OCI-LY3 (cell line): Measurements from ENCODE around the gene DAO.

Experiments used
- H2AFZ ChIP-seq: fragments of 200-600, 300-600 bp; shearing (Covaris generic); 2 replicates; pipeline ENCODE4 v1.6.0; 2014; ENCODE audit warnings: antibody characterized with exemption, low read depth, low read length
- H3K27ac ChIP-seq: fragments of 200-600, 300-600 bp; sonication (generic); 2 replicates; pipeline ENCODE4 v1.5.1; 2014; ENCODE audit warnings: mild to moderate bottlenecking, low read length, moderate library complexity, mixed read lengths
- H3K27me3 ChIP-seq: fragments of 200-600, 300-600 bp; sonication (generic); 2 replicates; pipeline ENCODE4 v1.6.1; 2014; ENCODE audit warnings: low read depth, low read length, mixed read lengths
- H3K36me3 ChIP-seq: fragments of 200-600, 300-600 bp; sonication (generic); replicated peaks from 2 replicates; pipeline ENCODE3; 2014; ENCODE audit warnings: low read depth, low read length, mixed read lengths
- H3K4me1 ChIP-seq: fragments of 300-600, 200-600 bp; sonication (generic); 2 replicates; pipeline ENCODE4 v1.6.1; 2014; ENCODE audit warnings: low read length, mixed read lengths
- H3K4me2 ChIP-seq: fragments of 200-600, 300-600 bp; sonication (generic); 2 replicates; pipeline ENCODE4 v1.6.1; 2014; ENCODE audit warnings: low read length, mixed read lengths
- H3K4me3 ChIP-seq: fragments of 300-600, 200-600 bp; sonication (generic); 2 replicates; pipeline ENCODE4 v1.5.1; 2014; ENCODE audit warnings: antibody characterized with exemption, mild to moderate bottlenecking, low read length, moderate library complexity
- H3K79me2 ChIP-seq: fragments of 300-600, 200-600 bp; shearing (Covaris generic); 2 replicates; pipeline ENCODE4 v1.6.1; 2014; ENCODE audit warnings: mild to moderate bottlenecking, low read length, mixed read lengths
- H3K9ac ChIP-seq: fragments of 300-600, 200-600 bp; shearing (Covaris generic); 2 replicates; pipeline ENCODE4 v1.6.0; 2014; ENCODE audit warnings: mild to moderate bottlenecking, low read length, moderate library complexity
- H3K9me3 ChIP-seq: fragments of 200-600, 300-600 bp; shearing (Covaris generic); 2 replicates; pipeline ENCODE4 v1.6.1; 2014; ENCODE audit warnings: low read length, mixed read lengths; ENCODE audit not compliant: insufficient read depth
- H4K20me1 ChIP-seq: fragments of 200-600, 300-600 bp; sonication (generic); 2 replicates; pipeline ENCODE4 v1.6.1; 2016; ENCODE audit warnings: low read length, mixed read lengths; ENCODE audit not compliant: insufficient read depth
- EZH2phosphoT487 ChIP-seq: fragments of 200-600 bp; shearing (Covaris generic); IDR thresholded peaks from 2 replicates; pipeline ENCODE4 v1.6.1; 2018; ENCODE audit warnings: antibody characterized with exemption, mixed run types, low read depth
- TF ChIP-seq, protein P1 (sequence below): fragments of 200-600, 300-600 bp; sonication (generic); IDR thresholded peaks from 2 replicates; pipeline ENCODE4 v1.5.1; 2014; ENCODE audit warnings: antibody characterized with exemption, low read length, low read depth

DAO gene

GRCh38 chr12:108949976-108950375 is 70.1 kb downstream of the DAO start:
- Histone ChIP-seq H3K79me2 (no peaks in the 10 kb centered on the region), H2AFZ (no peak overlapping the region), H3K9me3 (peaks cover 6% of the 10 kb centered on the region; the same call in 1 of the 2 replicates), H4K20me1 (no peaks in the 10 kb centered on the region), H3K4me3 (no peak overlapping the region), H3K27ac (no peak overlapping the region), H3K4me1 (peaks cover 3% of the 10 kb centered on the region; the same call in 1 of the 2 replicates), H3K27me3 (peaks cover 63% of the 10 kb centered on the region), H3K4me2 (no peak overlapping the region), H3K9ac (no peak overlapping the region), H3K36me3 (no peaks in the 10 kb centered on the region)
- no peak for TF ChIP-seq EZH2phosphoT487
- TF ChIP-seq, protein P1, sequence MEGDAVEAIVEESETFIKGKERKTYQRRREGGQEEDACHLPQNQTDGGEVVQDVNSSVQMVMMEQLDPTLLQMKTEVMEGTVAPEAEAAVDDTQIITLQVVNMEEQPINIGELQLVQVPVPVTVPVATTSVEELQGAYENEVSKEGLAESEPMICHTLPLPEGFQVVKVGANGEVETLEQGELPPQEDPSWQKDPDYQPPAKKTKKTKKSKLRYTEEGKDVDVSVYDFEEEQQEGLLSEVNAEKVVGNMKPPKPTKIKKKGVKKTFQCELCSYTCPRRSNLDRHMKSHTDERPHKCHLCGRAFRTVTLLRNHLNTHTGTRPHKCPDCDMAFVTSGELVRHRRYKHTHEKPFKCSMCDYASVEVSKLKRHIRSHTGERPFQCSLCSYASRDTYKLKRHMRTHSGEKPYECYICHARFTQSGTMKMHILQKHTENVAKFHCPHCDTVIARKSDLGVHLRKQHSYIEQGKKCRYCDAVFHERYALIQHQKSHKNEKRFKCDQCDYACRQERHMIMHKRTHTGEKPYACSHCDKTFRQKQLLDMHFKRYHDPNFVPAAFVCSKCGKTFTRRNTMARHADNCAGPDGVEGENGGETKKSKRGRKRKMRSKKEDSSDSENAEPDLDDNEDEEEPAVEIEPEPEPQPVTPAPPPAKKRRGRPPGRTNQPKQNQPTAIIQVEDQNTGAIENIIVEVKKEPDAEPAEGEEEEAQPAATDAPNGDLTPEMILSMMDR: no peak
